Psoas muscle (tissue), 8 donors: Measurements from ENCODE around the gene KBTBD12. TPM values are rescaled to one million over a fixed set of nuclear protein-coding genes. Genes with fewer than 3 reads are reported as not detected.
"Not testable (repeated sequence)": the region's sequence is repeated elsewhere in the genome, so short reads cannot be mapped to it uniquely, and the experiment has no call there.

Experiments used
- ATAC-seq, 4 donors: fragments of 200-7000 bp; cut with Tn5 transposase; one replicate each; pipeline ENCODE4 v1.9.1; 2020; ENCODE audit warnings: moderate library complexity in 3 of 4, mild to moderate bottlenecking in 2 of 4
- DNase-seq, 2 donors: peaks; one replicate each; pipeline ENCODE4 v3.0.0-alpha.2; 2020
- H3K27ac ChIP-seq: fragments of 200-600 bp; one replicate; pipeline ENCODE4 v1.8.0; 2022
- H3K27me3 ChIP-seq, 3 donors: fragments of 200-600 bp in 1 of 3; one replicate each; pipeline versions ENCODE4 v1.6.1 to v1.8.0; 2013 to 2022; ENCODE audit warnings: low read length in 2 of 3, mild to moderate bottlenecking in 2 of 3, moderate library complexity in 1 of 3; ENCODE audit not compliant: insufficient read depth in 3 of 3
- H3K36me3 ChIP-seq, 2 donors: fragments of 200-600 bp in 1 of 2; one replicate each; pipeline versions ENCODE4 v1.6.1 to v1.8.0; 2013 to 2022; ENCODE audit warnings: low read depth in 1 of 2, mild to moderate bottlenecking in 1 of 2, moderate library complexity in 1 of 2; ENCODE audit not compliant: insufficient read depth in 1 of 2
- H3K4me1 ChIP-seq: fragments of 200-600 bp; one replicate; pipeline ENCODE4 v1.8.0; 2022
- H3K4me3 ChIP-seq: fragments of 200-600 bp; one replicate; pipeline ENCODE4 v1.8.0; 2022; ENCODE audit warnings: mild to moderate bottlenecking
- H3K9me3 ChIP-seq: fragments of 200-600 bp; one replicate; pipeline ENCODE4 v1.8.0; 2022
- CTCF ChIP-seq: fragments of 200-600 bp; IDR thresholded peaks from one replicate; pipeline ENCODE4 v1.8.0; 2022; ENCODE audit warnings: antibody characterized with exemption
- WGBS, 3 donors: extraction: QIAGEN DNeasy Blood & Tissue Kit; methylation state at CpG; one replicate each; pipeline versions ENCODE4 v1.1.6 to v1.1.7; 2013; 5-methylcytosine and 5-hydroxymethylcytosine counted together
- intact Hi-C, 2 donors: fragments of 100-400 bp; cut with DNase I; formaldehyde crosslinking; loops; one replicate each; pipeline versions ENCODE4 v1.11.0 to v1.14.2; 2022
- polyA plus RNA-seq, 3 donors: library from polyadenylated mRNA; stranded (reverse); fragments of 200-250 nt; gene quantifications; one replicate each; pipeline ENCODE4 v1.2.3, GENCODE V29; 2013
- total RNA-seq, 4 donors: library from RNA; stranded (reverse); fragmentation: NEBNext Ultra II Directional in 2 of 4; extraction: Animal tissue kit (Norgen Biotek cat#: 25700) in 2 of 4; gene quantifications; one replicate each; pipeline versions ENCODE4 v1.2.1 to v1.2.4, GENCODE V29; 2021 to 2023
- donor health status: healthy with polysubstance abuse.
- donor health status: DM: no; HTN: no; CAD: no; lungs with moderate emphysema.
- donor health status: Bipolar disorder and iron deficiency.
- donor health status: healthy.
- donor health status: DM: yes; HTN: yes; CAD: no.
- donor health status: DM: no; HTN: no; CAD: no.
- donor health status: DM: no; HTN: no; CAD: no.
- donor health status: DM: yes; HTN: yes; CAD: no.

Gene KBTBD12
- total and polyA plus RNA-seq, 7 donors, result 2.1 to 47.5 (median 20.6) TPM

- intact Hi-C loops, result loop anchor here in 1 of 2 donors (10.0 kb wide), 1 partner anchor 137 kb away; no protein-coding TSS in a partner anchor
- H3K4me1 ChIP-seq, result peaks cover 10% of the 10 kb centered on the region
- H3K4me3 ChIP-seq, result no peak overlapping the region
- H3K27me3 ChIP-seq, result no peaks in the 10 kb centered on the region
- ATAC-seq, result peak in 2 of 4 donors; percentile 26 to 36
- 74 to 89% (median 83%) methylated on average over 4 of the region's 4 CpGs for WGBS, 3 donors
- no peak for DNase-seq
- no peak overlapping the region for H3K27ac ChIP-seq
- no peaks in the 10 kb centered on the region for H3K9me3 ChIP-seq
- H3K36me3 ChIP-seq, result no peaks in the 10 kb centered on the region
- TF ChIP-seq CTCF, result no peak
Observed at GRCh38 chr3:127908202-127908601, 6.8 kb upstream of the KBTBD12 start.

- H3K27ac ChIP-seq, result no peak overlapping the region
- no peak overlapping the region for H3K4me3 ChIP-seq
- no peaks in the 10 kb centered on the region for H3K36me3 ChIP-seq
- 56 to 95% (median 85%) methylated on average over 1 of the region's 1 CpG for WGBS, 3 donors
- H3K9me3 ChIP-seq, result peaks cover 2% of the 10 kb centered on the region
- H3K4me1 ChIP-seq, result peaks cover 10% of the 10 kb centered on the region
- no peak for ATAC-seq
- TF ChIP-seq CTCF, result no peak
- no peak for DNase-seq
- intact Hi-C loops, result loop anchor here in 1 of 2 donors (10.0 kb wide), 1 partner anchor 136 kb away; no protein-coding TSS in a partner anchor
- no peaks in the 10 kb centered on the region for H3K27me3 ChIP-seq
Observed at GRCh38 chr3:127908951-127909350, 6.1 kb upstream of the KBTBD12 start.

- 67 to 90% (median 73%) methylated on average over 4 of the region's 4 CpGs for WGBS, 3 donors
Observed at GRCh38 chr3:127909646-127910045, 5.4 kb upstream of the KBTBD12 start.

GRCh38 chr3:127911421-127911931 is 3.6 kb upstream of the KBTBD12 start:
- WGBS, 3 donors, result 10 to 18% (median 18%) methylated on average over 8 of the region's 8 CpGs
- DNase-seq (no peak), ATAC-seq (no peak)
- Histone ChIP-seq H3K4me1 (peaks cover 23% of the 10 kb centered on the region), H3K9me3 (peaks cover 4% of the 10 kb centered on the region), H3K4me3 (no peak overlapping the region), H3K36me3 (no peaks in the 10 kb centered on the region), H3K27me3 (no peaks in the 10 kb centered on the region), H3K27ac (peak overlapping the region; percentile 34)
- no peak for TF ChIP-seq CTCF
- intact Hi-C loops, result no loop called here

More at GRCh38 chr3:127909646-127910045, 5.4 kb upstream of the KBTBD12 start:
- no peaks in the 10 kb centered on the region for H3K27me3 ChIP-seq
- ATAC-seq (no peak), DNase-seq (no peak)
- H3K4me3 ChIP-seq, result no peak overlapping the region
- H3K9me3 ChIP-seq, result peaks cover 4% of the 10 kb centered on the region
- H3K4me1 ChIP-seq, result peaks cover 15% of the 10 kb centered on the region
- intact Hi-C loops, result loop anchor here in 1 of 2 donors (10.0 kb wide), 1 partner anchor 135 kb away; no protein-coding TSS in a partner anchor
- no peaks in the 10 kb centered on the region for H3K36me3 ChIP-seq
- no peak for TF ChIP-seq CTCF
- H3K27ac ChIP-seq, result no peak overlapping the region

GRCh38 chr3:127913841-127914240 is 1.2 kb upstream of the KBTBD12 start:
- DNase-seq, H3K4me3 ChIP-seq, ATAC-seq, intact Hi-C loops, H3K36me3 ChIP-seq, H3K9me3 ChIP-seq, H3K27me3 ChIP-seq: not testable (repeated sequence)
- 95 to 98% (median 97%) methylated on average over 2 of the region's 2 CpGs for whole genome bisulfite sequencing, 3 donors
- Histone ChIP-seq H3K27ac (peak overlapping the region; percentile 97), H3K4me1 (peaks cover 35% of the 10 kb centered on the region)
